WTC11 (cell line): Measurements from ENCODE around the gene RAX2.

Experiments used
- CREM ChIP-seq: sonication (generic); formaldehyde crosslinking; IDR thresholded peaks from 2 replicates; pipeline ENCODE4 v1.8.1; 2022; ENCODE audit warnings: mild to moderate bottlenecking, missing genetic modification reagents, moderate library complexity
- FOXJ3 ChIP-seq: sonication (generic); formaldehyde crosslinking; IDR thresholded peaks from 2 replicates; pipeline ENCODE4 v1.9.0; 2021; ENCODE audit warnings: missing genetic modification reagents, mild to moderate bottlenecking, borderline replicate concordance
- NFE2L1 ChIP-seq: sonication (generic); formaldehyde crosslinking; IDR thresholded peaks from 2 replicates; pipeline ENCODE4 v1.8.1; 2023; ENCODE audit warnings: missing genetic modification reagents
- NFYB ChIP-seq: sonication (generic); formaldehyde crosslinking; conservative IDR thresholded peaks from 2 replicates; pipeline ENCODE4 v1.8.0; 2022; ENCODE audit warnings: low read depth, missing genetic modification reagents
- NR1H2 ChIP-seq: sonication (generic); formaldehyde crosslinking; IDR thresholded peaks from 2 replicates; pipeline ENCODE4 v1.9.0; 2021; ENCODE audit warnings: mild to moderate bottlenecking, moderate library complexity, missing genetic modification reagents
- OVOL2 ChIP-seq: fragments of 250-450 bp; sonication (Bioruptor Pico); IDR thresholded peaks from 2 replicates; pipeline ENCODE4 v1.9.0; 2021; ENCODE audit warnings: mild to moderate bottlenecking, borderline replicate concordance
- TF ChIP-seq, protein P1 (sequence below): fragments of 200-600 bp; IDR thresholded peaks from 2 replicates; pipeline ENCODE4 v1.8.0; 2022; ENCODE audit warnings: antibody characterized with exemption
- TF ChIP-seq, protein P2 (sequence below): sonication (generic); formaldehyde crosslinking; IDR thresholded peaks from 2 replicates; pipeline ENCODE4 v1.8.0; 2022; ENCODE audit warnings: mild to moderate bottlenecking, missing genetic modification reagents
- TF ChIP-seq, protein P3 (sequence below): sonication (generic); formaldehyde crosslinking; IDR thresholded peaks from 2 replicates; pipeline ENCODE4 v1.8.0; 2023; ENCODE audit warnings: mild to moderate bottlenecking, missing genetic modification reagents
- TF ChIP-seq, protein P4 (sequence below): sonication (generic); formaldehyde crosslinking; IDR thresholded peaks from 2 replicates; pipeline ENCODE4 v1.8.1; 2022; ENCODE audit warnings: missing genetic modification reagents, borderline replicate concordance
- TF ChIP-seq, protein P5 (sequence below): fragments of 250-450 bp; sonication (Bioruptor Pico); IDR thresholded peaks from 2 replicates; pipeline ENCODE4 v2.1.2; 2022; ENCODE audit warnings: mild to moderate bottlenecking, moderate library complexity
- TF ChIP-seq, protein P6 (sequence below): sonication (generic); formaldehyde crosslinking; IDR thresholded peaks from 2 replicates; pipeline ENCODE4 v1.8.1; 2022; ENCODE audit warnings: low read depth, missing genetic modification reagents, borderline replicate concordance

DNA sequence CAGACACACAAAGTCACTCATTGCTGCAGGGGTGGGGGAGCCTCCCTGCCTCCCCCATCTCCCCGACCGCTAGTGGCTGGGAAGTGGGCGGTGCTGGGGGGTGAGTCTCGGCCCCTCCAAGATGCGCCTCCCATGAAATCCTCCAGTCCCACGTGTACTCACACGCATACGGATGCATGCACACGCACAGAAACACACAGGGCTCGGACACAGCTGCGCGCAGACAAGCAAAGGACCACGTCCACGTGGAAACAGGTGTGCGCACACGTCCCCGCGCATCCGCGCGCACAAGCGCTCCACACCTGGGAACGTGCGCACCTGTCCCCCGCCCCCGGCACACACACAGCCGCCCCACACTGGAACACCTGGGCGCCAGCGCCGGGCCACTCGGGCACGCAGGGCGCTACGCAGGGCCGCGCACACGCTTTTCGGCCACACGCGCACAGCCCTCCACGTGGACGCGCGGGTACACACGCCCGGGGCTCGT, 13.5 kb upstream of the RAX2 start:
- TF ChIP-seq NR1H2 (CRISPR knock-in tag) (no peak), CREM (no peak), OVOL2 (no peak), FOXJ3 (CRISPR knock-in tag) (no peak), NFE2L1 (CRISPR knock-in tag) (no peak), NFYB (CRISPR knock-in tag) (no peak)
- TF ChIP-seq, protein P1, sequence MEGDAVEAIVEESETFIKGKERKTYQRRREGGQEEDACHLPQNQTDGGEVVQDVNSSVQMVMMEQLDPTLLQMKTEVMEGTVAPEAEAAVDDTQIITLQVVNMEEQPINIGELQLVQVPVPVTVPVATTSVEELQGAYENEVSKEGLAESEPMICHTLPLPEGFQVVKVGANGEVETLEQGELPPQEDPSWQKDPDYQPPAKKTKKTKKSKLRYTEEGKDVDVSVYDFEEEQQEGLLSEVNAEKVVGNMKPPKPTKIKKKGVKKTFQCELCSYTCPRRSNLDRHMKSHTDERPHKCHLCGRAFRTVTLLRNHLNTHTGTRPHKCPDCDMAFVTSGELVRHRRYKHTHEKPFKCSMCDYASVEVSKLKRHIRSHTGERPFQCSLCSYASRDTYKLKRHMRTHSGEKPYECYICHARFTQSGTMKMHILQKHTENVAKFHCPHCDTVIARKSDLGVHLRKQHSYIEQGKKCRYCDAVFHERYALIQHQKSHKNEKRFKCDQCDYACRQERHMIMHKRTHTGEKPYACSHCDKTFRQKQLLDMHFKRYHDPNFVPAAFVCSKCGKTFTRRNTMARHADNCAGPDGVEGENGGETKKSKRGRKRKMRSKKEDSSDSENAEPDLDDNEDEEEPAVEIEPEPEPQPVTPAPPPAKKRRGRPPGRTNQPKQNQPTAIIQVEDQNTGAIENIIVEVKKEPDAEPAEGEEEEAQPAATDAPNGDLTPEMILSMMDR, result no peak
- TF ChIP-seq, protein P2, sequence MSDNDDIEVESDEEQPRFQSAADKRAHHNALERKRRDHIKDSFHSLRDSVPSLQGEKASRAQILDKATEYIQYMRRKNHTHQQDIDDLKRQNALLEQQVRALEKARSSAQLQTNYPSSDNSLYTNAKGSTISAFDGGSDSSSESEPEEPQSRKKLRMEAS, result peak; percentile 64; the same call in 1 of the 2 replicates
- TF ChIP-seq, protein P3, sequence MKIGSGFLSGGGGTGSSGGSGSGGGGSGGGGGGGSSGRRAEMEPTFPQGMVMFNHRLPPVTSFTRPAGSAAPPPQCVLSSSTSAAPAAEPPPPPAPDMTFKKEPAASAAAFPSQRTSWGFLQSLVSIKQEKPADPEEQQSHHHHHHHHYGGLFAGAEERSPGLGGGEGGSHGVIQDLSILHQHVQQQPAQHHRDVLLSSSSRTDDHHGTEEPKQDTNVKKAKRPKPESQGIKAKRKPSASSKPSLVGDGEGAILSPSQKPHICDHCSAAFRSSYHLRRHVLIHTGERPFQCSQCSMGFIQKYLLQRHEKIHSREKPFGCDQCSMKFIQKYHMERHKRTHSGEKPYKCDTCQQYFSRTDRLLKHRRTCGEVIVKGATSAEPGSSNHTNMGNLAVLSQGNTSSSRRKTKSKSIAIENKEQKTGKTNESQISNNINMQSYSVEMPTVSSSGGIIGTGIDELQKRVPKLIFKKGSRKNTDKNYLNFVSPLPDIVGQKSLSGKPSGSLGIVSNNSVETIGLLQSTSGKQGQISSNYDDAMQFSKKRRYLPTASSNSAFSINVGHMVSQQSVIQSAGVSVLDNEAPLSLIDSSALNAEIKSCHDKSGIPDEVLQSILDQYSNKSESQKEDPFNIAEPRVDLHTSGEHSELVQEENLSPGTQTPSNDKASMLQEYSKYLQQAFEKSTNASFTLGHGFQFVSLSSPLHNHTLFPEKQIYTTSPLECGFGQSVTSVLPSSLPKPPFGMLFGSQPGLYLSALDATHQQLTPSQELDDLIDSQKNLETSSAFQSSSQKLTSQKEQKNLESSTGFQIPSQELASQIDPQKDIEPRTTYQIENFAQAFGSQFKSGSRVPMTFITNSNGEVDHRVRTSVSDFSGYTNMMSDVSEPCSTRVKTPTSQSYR (CRISPR knock-in tag), result no peak
- TF ChIP-seq, protein P4, sequence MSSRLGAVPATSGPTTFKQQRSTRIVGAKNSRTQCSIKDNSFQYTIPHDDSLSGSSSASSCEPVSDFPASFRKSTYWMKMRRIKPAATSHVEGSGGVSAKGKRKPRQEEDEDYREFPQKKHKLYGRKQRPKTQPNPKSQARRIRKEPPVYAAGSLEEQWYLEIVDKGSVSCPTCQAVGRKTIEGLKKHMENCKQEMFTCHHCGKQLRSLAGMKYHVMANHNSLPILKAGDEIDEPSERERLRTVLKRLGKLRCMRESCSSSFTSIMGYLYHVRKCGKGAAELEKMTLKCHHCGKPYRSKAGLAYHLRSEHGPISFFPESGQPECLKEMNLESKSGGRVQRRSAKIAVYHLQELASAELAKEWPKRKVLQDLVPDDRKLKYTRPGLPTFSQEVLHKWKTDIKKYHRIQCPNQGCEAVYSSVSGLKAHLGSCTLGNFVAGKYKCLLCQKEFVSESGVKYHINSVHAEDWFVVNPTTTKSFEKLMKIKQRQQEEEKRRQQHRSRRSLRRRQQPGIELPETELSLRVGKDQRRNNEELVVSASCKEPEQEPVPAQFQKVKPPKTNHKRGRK (CRISPR knock-in tag), result no peak
- TF ChIP-seq, protein P5, sequence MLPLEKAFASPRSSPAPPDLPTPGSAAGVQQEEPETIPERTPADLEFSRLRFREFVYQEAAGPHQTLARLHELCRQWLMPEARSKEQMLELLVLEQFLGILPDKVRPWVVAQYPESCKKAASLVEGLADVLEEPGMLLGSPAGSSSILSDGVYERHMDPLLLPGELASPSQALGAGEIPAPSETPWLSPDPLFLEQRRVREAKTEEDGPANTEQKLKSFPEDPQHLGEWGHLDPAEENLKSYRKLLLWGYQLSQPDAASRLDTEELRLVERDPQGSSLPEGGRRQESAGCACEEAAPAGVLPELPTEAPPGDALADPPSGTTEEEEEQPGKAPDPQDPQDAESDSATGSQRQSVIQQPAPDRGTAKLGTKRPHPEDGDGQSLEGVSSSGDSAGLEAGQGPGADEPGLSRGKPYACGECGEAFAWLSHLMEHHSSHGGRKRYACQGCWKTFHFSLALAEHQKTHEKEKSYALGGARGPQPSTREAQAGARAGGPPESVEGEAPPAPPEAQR (CRISPR knock-in tag), result no peak
- TF ChIP-seq, protein P6, sequence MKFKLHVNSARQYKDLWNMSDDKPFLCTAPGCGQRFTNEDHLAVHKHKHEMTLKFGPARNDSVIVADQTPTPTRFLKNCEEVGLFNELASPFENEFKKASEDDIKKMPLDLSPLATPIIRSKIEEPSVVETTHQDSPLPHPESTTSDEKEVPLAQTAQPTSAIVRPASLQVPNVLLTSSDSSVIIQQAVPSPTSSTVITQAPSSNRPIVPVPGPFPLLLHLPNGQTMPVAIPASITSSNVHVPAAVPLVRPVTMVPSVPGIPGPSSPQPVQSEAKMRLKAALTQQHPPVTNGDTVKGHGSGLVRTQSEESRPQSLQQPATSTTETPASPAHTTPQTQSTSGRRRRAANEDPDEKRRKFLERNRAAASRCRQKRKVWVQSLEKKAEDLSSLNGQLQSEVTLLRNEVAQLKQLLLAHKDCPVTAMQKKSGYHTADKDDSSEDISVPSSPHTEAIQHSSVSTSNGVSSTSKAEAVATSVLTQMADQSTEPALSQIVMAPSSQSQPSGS (CRISPR knock-in tag), result no peak
